ENCODE measurements around the gene EFCC1.

EFCC1 gene

GRCh38 chr3:129034642-129035041 is 33.5 kb downstream of the EFCC1 start:
- Histone ChIP-seq H3K9ac (ENCODE audit: low read length) (no peak overlapping the region), H3K27ac (ENCODE audit: low read length) (no peak overlapping the region), H3K79me2 (ENCODE audit: low read length) (no peaks in the 10 kb centered on the region), H3K4me1 (ENCODE audit: low read length) (no peaks in the 10 kb centered on the region), H4K20me1 (ENCODE audit: insufficient read depth, low read length) (no peaks in the 10 kb centered on the region), H3K9me3 (replicated peaks; ENCODE audit: insufficient read depth, low read length) (no peaks in the 10 kb centered on the region), H3K4me3 (ENCODE audit: low read length) (no peak overlapping the region), H3K27me3 (replicated peaks; ENCODE audit: insufficient read depth, low read length) (no peaks in the 10 kb centered on the region), H2AFZ (ENCODE audit: low read length) (no peak overlapping the region), H3F3A (ENCODE audit: insufficient read depth, low read length) (no peaks in the 10 kb centered on the region), H3K4me2 (ENCODE audit: low read depth, low read length) (no peak overlapping the region), H3K9me2 (replicated peaks; ENCODE audit: insufficient read depth, low read length) (no peaks in the 10 kb centered on the region), H3K36me3 (replicated peaks; ENCODE audit: insufficient read depth, low read length) (no peaks in the 10 kb centered on the region)
- TF ChIP-seq CTCF (IDR thresholded peaks at IDR 0.05; ENCODE audit: low read length): no peak
- no peak for DNase-seq

- Histone ChIP-seq H2AFZ (ENCODE audit: low read length) (no peak overlapping the region), H3K27me3 (replicated peaks; ENCODE audit: insufficient read depth, low read length) (no peaks in the 10 kb centered on the region), H3K36me3 (replicated peaks; ENCODE audit: insufficient read depth, low read length) (no peaks in the 10 kb centered on the region), H3K4me2 (ENCODE audit: low read depth, low read length) (no peak overlapping the region), H3F3A (ENCODE audit: insufficient read depth, low read length) (no peaks in the 10 kb centered on the region), H3K9ac (ENCODE audit: low read length) (no peak overlapping the region), H3K4me1 (ENCODE audit: low read length) (no peaks in the 10 kb centered on the region), H3K9me2 (replicated peaks; ENCODE audit: insufficient read depth, low read length) (no peaks in the 10 kb centered on the region), H4K20me1 (ENCODE audit: insufficient read depth, low read length) (no peaks in the 10 kb centered on the region), H3K79me2 (ENCODE audit: low read length) (no peaks in the 10 kb centered on the region), H3K9me3 (replicated peaks; ENCODE audit: insufficient read depth, low read length) (no peaks in the 10 kb centered on the region), H3K4me3 (ENCODE audit: low read length) (no peak overlapping the region), H3K27ac (ENCODE audit: low read length) (no peak overlapping the region)
- no peak for DNase-seq
- no peak for TF ChIP-seq EZH2 (optimal IDR thresholded peaks at IDR 0.05; ENCODE audit: low read depth, low read length)
- TF ChIP-seq EZH2phosphoT487 (IDR thresholded peaks at IDR 0.05; ENCODE audit: low read length): no peak
- no peak for TF ChIP-seq CTCF (IDR thresholded peaks at IDR 0.05; ENCODE audit: low read length)
Measured at GRCh38 chr3:129035360-129036221, 34.5 kb downstream of the EFCC1 start.

- H3K4me1 ChIP-seq (ENCODE audit: low read length): no peaks in the 10 kb centered on the region
Measured at GRCh38 chr3:129036222-129037092, 35.4 kb downstream of the EFCC1 start.

More at GRCh38 chr3:129036222-129037092, 35.4 kb downstream of the EFCC1 start:
- Histone ChIP-seq H3K4me3 (ENCODE audit: low read length) (no peak overlapping the region), H2AFZ (ENCODE audit: low read length) (no peak overlapping the region), H3K27me3 (replicated peaks; ENCODE audit: insufficient read depth, low read length) (no peaks in the 10 kb centered on the region), H3F3A (ENCODE audit: insufficient read depth, low read length) (no peaks in the 10 kb centered on the region), H4K20me1 (ENCODE audit: insufficient read depth, low read length) (no peaks in the 10 kb centered on the region), H3K9ac (ENCODE audit: low read length) (no peak overlapping the region), H3K9me3 (replicated peaks; ENCODE audit: insufficient read depth, low read length) (no peaks in the 10 kb centered on the region), H3K27ac (ENCODE audit: low read length) (no peak overlapping the region), H3K9me2 (replicated peaks; ENCODE audit: insufficient read depth, low read length) (no peaks in the 10 kb centered on the region), H3K36me3 (replicated peaks; ENCODE audit: insufficient read depth, low read length) (no peaks in the 10 kb centered on the region), H3K79me2 (ENCODE audit: low read length) (no peaks in the 10 kb centered on the region), H3K4me2 (ENCODE audit: low read depth, low read length) (no peak overlapping the region)
- DNase-seq: no peak
- TF ChIP-seq EZH2phosphoT487 (IDR thresholded peaks at IDR 0.05; ENCODE audit: low read length) (no peak), CTCF (IDR thresholded peaks at IDR 0.05; ENCODE audit: low read length) (no peak), EZH2 (optimal IDR thresholded peaks at IDR 0.05; ENCODE audit: low read depth, low read length) (no peak)
